Stimulated activated CD8-positive, alpha-beta memory T cell treated with anti-CD3 and anti-CD28 coated beads, Interleukin-4, amount 100 ng/mL, for 24 hours (primary cell): ENCODE data around the gene GNAI2.
"Not testable (repeated sequence)": the region's sequence is repeated elsewhere in the genome, so short reads cannot be mapped to it uniquely, and the experiment has no call there.

ENCODE experiments used
- DNase-seq: peaks from one replicate; pipeline ENCODE4 v3.0.0-alpha.2; 2020; ENCODE audit warnings: low read depth

Gene GNAI2

GRCh38 chr3:50278123-50278879, 42.3 kb downstream of the GNAI2 start:
- no peak for DNase-seq

- DNase-seq = no peak
Measured at GRCh38 chr3:50278880-50279224, 42.8 kb downstream of the GNAI2 start, which contains the start of gene LSMEM2. TSS of gene LSMEM2 (plus strand) at chr3:50279087. CDS start at chr3:50279114, 27 bp downstream.

GRCh38 chr3:50279255-50280016, 43.4 kb downstream of the GNAI2 start:
- no peak for DNase-seq

- not testable (repeated sequence) for DNase-seq
Measured at GRCh38 chr3:50284121-50284520, 48.1 kb downstream of the GNAI2 start.

- no peak for DNase-seq
Measured at GRCh38 chr3:50286322-50287227, 50.6 kb downstream of the GNAI2 start.

- no peak for DNase-seq
Measured at GRCh38 chr3:50287262-50287661, 51.3 kb downstream of the GNAI2 start.

- no peak for DNase-seq
Measured at GRCh38 chr3:50288387-50289007, 52.5 kb downstream of the GNAI2 start.

- DNase-seq = no peak
Measured at GRCh38 chr3:50289130-50289529, 53.1 kb downstream of the GNAI2 start.

GRCh38 chr3:50290161-50290641, 54.2 kb downstream of the GNAI2 start:
- no peak for DNase-seq

GRCh38 chr3:50292159-50293078, 56.4 kb downstream of the GNAI2 start, which contains the start of gene IFRD2:
TSS of gene IFRD2 (minus strand) at chr3:50292429. CDS start at chr3:50292274, 155 bp downstream.
- DNase-seq = peak; percentile 92

GRCh38 chr3:50293079-50293801, 57.2 kb downstream of the GNAI2 start:
- no peak for DNase-seq

- no peak for DNase-seq
Measured at GRCh38 chr3:50294089-50294488, 58.1 kb downstream of the GNAI2 start.

- no peak for DNase-seq
Measured at GRCh38 chr3:50294492-50295403, 58.7 kb downstream of the GNAI2 start.

- no peak for DNase-seq
Measured at GRCh38 chr3:50295553-50296431, 59.8 kb downstream of the GNAI2 start.

GRCh38 chr3:50296721-50297383, 60.8 kb downstream of the GNAI2 start:
- DNase-seq = no peak

GRCh38 chr3:50297384-50297775, 61.4 kb downstream of the GNAI2 start:
- DNase-seq = no peak
